Ishikawa (cell line): ENCODE measurements around the gene CERS3.

Experiments
- CEBPB ChIP-seq: IDR thresholded peaks from 2 replicates; pipeline ENCODE4 v1.6.1; 2012
- CREB1 ChIP-seq: IDR thresholded peaks from 2 replicates; pipeline ENCODE4 v1.6.1; 2012; ENCODE audit warnings: low read depth
- EGR1 ChIP-seq: IDR thresholded peaks from 2 replicates; pipeline ENCODE4 v1.6.1; 2012
- EP300 ChIP-seq: IDR thresholded peaks from 2 replicates; pipeline ENCODE4 v1.6.1; 2012; ENCODE audit warnings: borderline replicate concordance
- FOXM1 ChIP-seq: IDR thresholded peaks from 2 replicates; pipeline ENCODE4 v1.6.1; 2012; ENCODE audit warnings: low read depth, borderline replicate concordance
- MAX ChIP-seq: IDR thresholded peaks from 2 replicates; pipeline ENCODE4 v1.6.1; 2012
- NFIC ChIP-seq: IDR thresholded peaks from 2 replicates; pipeline ENCODE4 v1.6.1; 2012
- RAD21 ChIP-seq: IDR thresholded peaks from 2 replicates; pipeline ENCODE4 v1.6.1; 2012; ENCODE audit warnings: low read depth
- REST ChIP-seq: IDR thresholded peaks from 2 replicates; pipeline ENCODE4 v1.6.1; 2012; ENCODE audit warnings: low read depth, mild to moderate bottlenecking
- TAF1 ChIP-seq: IDR thresholded peaks from 2 replicates; pipeline ENCODE4 v1.6.1; 2012; ENCODE audit warnings: low read depth, mild to moderate bottlenecking
- TCF12 ChIP-seq: IDR thresholded peaks from 2 replicates; pipeline ENCODE4 v1.6.1; 2012; ENCODE audit warnings: low read depth
- TEAD4 ChIP-seq: IDR thresholded peaks from 2 replicates; pipeline ENCODE4 v1.6.1; 2012
- USF1 ChIP-seq: IDR thresholded peaks from 2 replicates; pipeline ENCODE4 v1.6.1; 2012
- YY1 ChIP-seq: IDR thresholded peaks from 2 replicates; pipeline ENCODE4 v1.6.1; 2012; ENCODE audit warnings: low read depth
- ZBTB7A ChIP-seq: IDR thresholded peaks from 2 replicates; pipeline ENCODE4 v1.6.1; 2012; ENCODE audit warnings: low read depth

Gene CERS3

GRCh38 chr15:100544338-100544841, 15.6 kb upstream of the CERS3 start:
- TF ChIP-seq CEBPB: no peak
- TF ChIP-seq TEAD4: no peak
- TF ChIP-seq REST: no peak
- TF ChIP-seq RAD21: no peak
- no peak for TF ChIP-seq FOXM1
- TF ChIP-seq EGR1: no peak
- TF ChIP-seq TCF12: no peak
- no peak for TF ChIP-seq MAX
- TF ChIP-seq CREB1: no peak
- TF ChIP-seq TAF1: no peak
- TF ChIP-seq USF1: no peak
- TF ChIP-seq ZBTB7A: no peak
- TF ChIP-seq NFIC: no peak
- no peak for TF ChIP-seq YY1
- TF ChIP-seq EP300: no peak

- no peak for TF ChIP-seq FOXM1
- TF ChIP-seq CREB1: no peak
- TF ChIP-seq CEBPB: no peak
- no peak for TF ChIP-seq ZBTB7A
- no peak for TF ChIP-seq TEAD4
- TF ChIP-seq EP300: no peak
- TF ChIP-seq TAF1: no peak
- TF ChIP-seq NFIC: no peak
- TF ChIP-seq MAX: no peak
- no peak for TF ChIP-seq REST
- TF ChIP-seq USF1: no peak
- TF ChIP-seq RAD21: no peak
- no peak for TF ChIP-seq YY1
- no peak for TF ChIP-seq EGR1
- TF ChIP-seq TCF12: no peak
Observed at GRCh38 chr15:100542290-100542689, 13.5 kb upstream of the CERS3 start.

- TF ChIP-seq MAX (no peak), FOXM1 (no peak), TEAD4 (no peak), YY1 (no peak), EGR1 (no peak), TCF12 (no peak), CREB1 (no peak), NFIC (no peak)
Observed at GRCh38 chr15:100537331-100537730, 8.6 kb upstream of the CERS3 start.

- TF ChIP-seq YY1 (no peak), MAX (no peak), CREB1 (no peak), TEAD4 (no peak), EP300 (no peak), REST (no peak), TAF1 (no peak), TCF12 (no peak), EGR1 (no peak)
Observed at GRCh38 chr15:100536733-100537132, 8.0 kb upstream of the CERS3 start.
